HG03135 (cell line): Measurements from ENCODE around the gene GDF11.

ENCODE experiments used
- ATAC-seq: cut with Tn5 transposase; IDR thresholded peaks from one replicate; pipeline ENCODE4 v1.9.1; 2021; ENCODE audit warnings: mild to moderate bottlenecking, moderate library complexity; ENCODE audit not compliant: unreplicated experiment

GDF11 gene

GRCh38 chr12:55721601-55722213, 21.2 kb upstream of the GDF11 start:
- no peak for ATAC-seq

GRCh38 chr12:55722948-55723347, 20.0 kb upstream of the GDF11 start:
- no peak for ATAC-seq

DNA sequence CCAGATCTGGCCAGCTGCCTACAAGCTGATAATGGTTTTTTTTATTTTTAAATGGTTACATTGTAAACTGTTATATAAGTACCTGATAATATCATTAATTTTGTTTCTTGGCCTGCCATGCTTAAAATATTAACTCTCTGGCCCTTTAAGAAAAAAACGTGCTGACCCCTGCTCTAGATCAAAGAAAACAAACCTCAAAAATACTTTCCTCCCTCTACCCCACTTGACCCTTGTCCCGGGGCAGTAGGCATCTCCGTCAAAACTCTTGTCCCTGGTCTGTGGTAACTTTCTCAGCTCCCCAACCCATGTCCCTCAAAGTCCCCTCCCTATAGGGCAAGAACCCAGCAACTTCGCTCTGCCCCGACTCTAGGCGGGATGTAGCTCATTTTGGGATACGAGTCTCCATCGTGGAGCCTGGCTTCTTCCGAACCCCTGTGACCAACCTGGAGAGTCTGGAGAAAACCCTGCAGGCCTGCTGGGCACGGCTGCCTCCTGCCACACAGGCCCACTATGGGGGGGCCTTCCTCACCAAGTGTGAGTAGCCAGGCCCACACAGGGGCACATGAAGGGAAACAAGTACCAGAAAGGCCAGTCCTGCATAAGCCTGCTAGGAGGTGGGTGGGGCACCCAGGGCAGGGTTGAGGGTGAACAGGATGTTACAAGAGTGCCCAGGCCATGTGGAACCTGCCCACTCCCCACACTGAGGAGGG, 19.3 kb upstream of the GDF11 start:
- ATAC-seq: no peak

DNA sequence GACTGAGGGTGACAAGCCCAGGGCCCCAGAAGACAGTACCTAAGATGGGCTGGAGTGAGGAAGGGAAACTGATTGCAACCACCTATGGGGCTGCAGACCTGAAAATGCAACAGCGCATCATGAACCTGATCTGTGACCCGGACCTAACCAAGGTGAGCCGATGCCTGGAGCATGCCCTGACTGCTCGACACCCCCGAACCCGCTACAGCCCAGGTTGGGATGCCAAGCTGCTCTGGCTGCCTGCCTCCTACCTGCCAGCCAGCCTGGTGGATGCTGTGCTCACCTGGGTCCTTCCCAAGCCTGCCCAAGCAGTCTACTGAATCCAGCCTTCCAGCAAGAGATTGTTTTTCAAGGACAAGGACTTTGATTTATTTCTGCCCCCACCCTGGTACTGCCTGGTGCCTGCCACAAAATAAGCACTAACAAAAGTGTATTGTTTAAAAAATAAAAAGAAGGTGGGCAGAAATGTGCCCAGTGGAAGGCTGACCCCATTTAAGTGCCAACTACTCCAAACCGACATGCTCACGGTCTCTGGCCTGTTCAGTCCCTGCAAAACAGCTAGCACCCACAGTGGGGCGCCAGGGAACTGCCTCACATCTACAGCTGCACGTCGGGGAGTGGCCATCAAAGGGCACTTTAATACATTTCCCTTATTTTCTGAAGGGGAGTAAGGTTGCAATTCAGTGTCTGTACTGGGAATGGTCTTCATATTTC, 18.5 kb upstream of the GDF11 start:
- no peak for ATAC-seq

- ATAC-seq: no peak
These were observed 18.0 kb upstream of the GDF11 start for GRCh38 chr12:55724940-55725309.

GRCh38 chr12:55725556-55725955, 17.4 kb upstream of the GDF11 start:
- ATAC-seq: no peak

DNA sequence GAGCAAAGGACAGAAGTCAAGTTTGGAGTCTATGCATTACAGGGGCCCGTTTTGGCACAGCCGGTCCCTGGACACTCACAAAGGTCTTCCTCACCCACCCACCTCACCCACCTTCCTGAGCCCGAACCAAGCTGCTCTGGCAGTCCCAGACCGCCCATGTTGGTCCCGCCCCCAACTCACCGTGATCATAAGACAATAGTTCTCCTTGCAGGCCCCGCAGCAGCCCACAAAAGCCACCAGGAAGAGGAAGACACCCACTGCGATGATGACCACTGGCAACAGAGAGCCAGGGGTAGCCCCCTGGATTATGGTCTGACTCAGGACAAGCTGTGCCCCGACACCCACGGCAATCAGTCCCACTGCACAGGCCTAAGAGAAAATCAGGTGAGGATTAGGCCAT, 16.0 kb upstream of the GDF11 start:
- ATAC-seq: no peak

DNA sequence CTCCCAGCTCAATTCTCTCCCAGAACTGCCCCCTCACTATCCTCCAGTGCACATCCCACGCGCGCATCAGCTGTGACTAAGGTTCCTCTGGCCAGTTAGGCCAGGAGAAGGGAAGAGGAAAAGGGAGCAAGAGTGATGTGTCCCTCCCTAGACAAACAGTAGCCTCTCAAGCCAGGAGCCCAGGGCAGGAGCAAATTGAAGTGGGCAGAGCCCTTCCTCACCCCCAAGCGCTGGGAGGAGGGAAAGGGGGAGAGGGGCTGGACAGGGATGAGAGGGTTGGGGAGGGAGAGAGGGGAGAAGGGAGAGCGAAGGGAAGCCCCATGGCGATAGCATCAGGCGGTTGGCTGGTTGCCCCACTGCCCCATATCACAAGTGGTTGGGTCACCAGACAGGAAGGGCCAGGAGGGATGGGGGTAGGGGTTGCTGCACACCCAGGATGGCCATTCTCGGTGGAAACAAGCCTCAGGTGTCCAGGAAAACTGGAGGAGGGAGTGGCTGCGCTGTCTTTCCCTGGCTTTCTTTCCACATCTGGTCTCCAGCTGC, 15.2 kb upstream of the GDF11 start:
- no peak for ATAC-seq

DNA sequence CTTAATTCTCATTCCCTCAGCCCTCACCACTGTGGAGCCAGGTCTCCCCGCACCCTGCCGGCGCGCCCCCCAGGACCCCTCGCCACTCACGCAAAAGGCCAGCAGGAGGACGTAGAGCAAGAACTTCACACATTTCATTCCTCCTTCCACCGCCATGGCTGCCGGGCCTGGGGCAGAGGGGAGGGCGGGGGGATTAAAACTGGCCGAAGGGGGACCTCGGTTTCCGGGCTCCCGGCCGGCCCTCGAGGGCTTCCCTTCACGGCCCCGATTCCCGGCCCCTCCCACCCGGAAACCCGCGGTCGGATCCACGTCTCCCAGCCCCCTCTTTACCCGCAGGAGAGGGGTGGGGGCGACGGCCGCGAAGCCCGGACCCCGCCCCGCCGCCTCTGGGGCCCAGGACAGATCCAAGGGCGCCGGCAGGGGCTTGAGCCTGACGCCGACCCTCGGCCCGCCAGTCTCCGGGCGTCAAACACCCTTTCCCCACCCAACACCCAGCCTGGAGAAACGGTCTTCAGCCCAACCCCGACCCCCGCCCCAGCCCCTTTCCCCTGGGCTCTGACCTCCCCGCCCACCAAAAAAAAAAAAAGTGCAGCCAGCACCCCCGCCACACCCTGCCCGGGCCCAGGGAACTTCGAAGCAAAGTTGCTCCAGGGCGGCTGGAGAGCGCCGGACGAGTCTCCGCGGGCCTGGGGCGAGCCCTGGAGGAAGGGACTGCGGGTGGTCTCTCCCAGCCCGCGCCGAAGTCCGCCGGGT, 14.6 kb upstream of the GDF11 start:
- peak; percentile 11 for ATAC-seq

DNA sequence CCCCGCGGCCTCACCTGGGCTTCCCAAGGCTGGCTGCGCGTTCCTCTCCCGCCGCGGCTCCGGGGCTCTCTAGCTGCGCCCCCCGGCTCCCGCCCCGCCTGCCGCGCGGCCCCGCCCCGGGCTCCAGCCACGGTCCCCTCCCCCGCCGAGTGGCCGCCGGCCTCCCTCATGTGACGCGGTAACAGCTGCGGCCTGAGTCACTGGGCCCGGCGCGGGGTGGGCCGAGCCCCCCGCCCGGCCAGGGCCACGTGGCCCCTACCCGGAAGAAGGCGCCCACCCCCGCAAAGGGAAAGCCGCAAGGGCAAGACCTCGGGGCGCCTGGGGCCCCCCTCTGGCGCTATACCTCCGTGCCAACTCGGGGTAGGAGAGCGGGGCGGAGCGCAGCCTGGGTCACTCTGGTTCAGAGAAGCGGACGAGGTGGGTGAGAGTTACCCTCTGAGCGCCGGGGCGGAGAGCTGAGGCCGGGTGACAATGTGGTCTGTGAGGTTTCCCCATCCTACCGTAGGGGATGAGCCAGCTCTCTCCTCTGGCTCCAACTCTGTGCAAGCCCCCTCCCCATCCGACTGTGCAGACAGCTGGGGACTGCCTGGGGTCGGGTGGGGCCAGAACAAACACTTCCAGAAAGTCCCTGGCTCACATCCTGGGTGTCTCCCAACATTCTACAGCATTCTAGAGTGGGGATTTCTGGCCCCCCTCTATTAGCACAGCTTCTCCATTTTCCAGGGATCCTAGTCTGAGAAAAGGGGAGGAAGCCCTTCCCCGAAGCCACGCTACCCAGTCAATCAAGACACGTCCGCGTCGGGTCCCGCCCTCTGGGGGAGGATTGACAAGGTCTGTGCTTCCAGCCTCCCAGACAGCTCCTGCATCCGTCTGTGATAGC, 13.7 kb upstream of the GDF11 start, which contains the start of gene CD63:
Gene CD63 (minus strand): TSS at position 71 of the 880 bp plus-strand sequence. CDS start 668 bp downstream, outside the sequence.
- peak; percentile 58 for ATAC-seq

DNA sequence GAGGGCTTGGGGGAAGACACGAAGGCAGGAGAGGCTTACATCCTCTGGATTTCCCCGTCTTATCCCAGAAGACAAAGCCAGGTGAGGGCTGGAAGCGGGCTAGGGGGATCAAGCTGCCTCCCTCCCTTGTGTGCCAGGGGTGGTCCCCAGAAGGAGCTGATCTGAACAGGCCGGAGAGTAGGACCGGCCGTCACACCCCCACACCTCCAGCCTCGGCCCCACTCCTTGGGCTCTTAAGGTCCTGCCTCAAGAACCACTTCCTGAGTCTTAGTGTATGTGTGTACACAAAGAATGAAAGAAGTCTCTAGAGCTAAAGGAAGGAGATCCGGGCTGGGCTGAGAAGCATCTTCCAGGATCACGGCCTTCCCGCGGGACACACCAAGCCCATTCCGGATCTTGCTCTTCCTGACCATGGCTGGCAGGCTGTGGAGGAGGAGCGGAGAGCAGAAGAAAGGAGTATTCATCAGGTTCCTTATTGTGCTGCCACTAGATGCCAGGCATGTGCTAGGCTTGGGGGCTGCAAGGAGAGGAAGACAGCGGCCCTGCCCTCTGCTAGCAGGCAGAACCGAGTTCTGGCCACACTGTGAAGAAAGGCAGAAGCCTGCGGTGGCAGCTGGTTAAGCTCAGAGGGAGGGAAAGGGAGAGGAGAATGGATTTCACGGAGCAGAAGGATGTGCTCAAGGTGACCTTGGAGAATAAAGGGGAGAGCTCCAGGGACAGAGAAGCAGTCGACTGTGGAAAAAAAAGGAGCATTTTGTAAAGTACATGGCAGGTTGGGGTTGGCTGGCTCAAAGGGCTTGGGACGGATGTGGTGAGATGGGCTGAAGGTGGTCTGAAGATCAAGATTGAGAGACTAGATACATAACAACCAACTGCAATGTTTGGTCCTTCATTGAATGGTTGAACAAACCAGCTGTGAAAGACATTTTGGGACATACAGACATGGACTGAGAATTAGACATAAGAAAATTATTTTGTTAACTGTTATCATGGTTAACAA, 12.8 kb upstream of the GDF11 start:
- ATAC-seq: peak; percentile 42

DNA sequence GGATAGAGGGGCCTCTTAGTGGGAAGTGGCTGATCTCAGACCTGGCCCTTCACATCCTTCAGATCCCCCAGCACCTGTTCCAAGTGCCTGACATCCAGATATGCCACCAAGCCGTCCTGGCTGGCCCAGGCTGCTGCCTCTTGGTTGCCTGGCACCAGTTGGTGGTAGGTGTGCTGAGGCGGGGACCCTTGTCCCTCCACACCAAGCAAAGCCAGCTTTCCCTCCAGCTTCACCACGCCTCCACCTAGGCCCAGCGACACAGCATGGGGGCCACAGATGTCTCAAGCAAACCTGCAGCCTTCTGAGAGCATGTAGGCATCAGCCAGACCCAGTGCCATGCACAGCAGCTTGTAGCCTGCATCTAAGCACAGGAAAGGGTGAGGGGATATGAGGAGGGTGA, 10.6 kb upstream of the GDF11 start:
- no peak for ATAC-seq

DNA sequence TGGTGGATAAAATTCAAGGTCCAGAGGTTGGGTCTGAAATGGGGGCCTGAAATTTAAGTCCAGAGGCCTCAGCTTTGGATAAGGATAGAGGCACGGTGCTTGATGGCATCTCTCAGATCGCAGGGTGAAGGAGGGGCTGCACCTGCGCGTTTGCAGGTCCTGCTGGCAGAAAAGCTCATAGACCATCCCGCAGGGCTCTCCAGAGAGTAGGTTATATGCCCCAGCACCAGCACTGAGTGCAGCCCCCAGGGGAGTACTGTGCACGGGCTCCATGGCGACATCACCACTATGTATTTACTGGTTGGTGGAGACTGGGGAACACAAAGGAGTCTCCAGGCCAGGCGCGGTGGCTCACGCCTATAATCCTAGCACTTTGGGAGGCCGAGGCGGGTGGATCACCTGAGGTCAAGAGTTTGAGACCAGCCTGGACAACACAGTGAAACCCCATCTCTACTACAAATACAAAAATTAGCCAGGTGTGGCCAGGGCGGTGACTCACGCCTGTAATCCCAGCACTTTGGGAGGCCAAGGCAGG, 9.8 kb upstream of the GDF11 start:
- no peak for ATAC-seq

DNA sequence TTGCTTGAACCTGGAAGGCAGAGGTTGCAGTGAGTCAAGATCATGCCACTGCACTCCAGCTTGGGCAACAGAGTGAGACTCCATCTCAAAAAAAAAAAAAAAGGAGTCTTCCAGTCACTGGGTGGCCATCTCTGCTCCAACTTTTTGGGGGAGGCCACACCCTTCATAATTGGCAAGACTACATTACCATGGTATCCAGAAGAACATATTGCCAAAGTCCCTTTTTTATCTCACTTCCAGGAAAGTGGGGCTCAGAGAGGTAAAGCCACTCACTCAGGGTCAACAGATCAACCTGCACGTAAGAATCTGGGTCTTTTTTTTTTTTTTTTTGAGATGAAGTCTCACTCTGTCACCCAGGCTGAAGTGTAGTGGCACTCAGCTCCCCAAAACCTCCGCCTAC, 9.1 kb upstream of the GDF11 start:
- ATAC-seq: no peak

DNA sequence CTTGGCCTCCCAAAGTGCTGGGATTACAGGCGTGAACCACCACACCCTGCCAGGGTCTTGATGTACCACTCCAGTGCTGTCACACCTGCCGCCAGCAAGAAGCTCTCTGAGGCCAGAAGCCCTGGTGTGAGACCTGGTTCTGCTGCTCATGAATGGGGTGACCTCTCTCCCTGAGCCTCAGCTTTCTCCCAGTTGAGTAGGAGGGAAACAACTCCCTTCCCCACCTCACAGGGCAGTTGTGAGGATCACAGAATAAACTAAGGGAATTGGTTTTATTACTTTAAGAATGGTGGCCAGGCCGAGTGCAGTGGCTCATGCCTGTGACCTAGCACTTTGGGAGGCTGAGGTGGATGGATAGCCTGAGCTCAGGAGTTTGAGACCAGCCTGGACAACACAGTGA, 8.3 kb upstream of the GDF11 start:
- ATAC-seq: no peak

GRCh38 chr12:55736076-55736475, 6.8 kb upstream of the GDF11 start:
- no peak for ATAC-seq

DNA sequence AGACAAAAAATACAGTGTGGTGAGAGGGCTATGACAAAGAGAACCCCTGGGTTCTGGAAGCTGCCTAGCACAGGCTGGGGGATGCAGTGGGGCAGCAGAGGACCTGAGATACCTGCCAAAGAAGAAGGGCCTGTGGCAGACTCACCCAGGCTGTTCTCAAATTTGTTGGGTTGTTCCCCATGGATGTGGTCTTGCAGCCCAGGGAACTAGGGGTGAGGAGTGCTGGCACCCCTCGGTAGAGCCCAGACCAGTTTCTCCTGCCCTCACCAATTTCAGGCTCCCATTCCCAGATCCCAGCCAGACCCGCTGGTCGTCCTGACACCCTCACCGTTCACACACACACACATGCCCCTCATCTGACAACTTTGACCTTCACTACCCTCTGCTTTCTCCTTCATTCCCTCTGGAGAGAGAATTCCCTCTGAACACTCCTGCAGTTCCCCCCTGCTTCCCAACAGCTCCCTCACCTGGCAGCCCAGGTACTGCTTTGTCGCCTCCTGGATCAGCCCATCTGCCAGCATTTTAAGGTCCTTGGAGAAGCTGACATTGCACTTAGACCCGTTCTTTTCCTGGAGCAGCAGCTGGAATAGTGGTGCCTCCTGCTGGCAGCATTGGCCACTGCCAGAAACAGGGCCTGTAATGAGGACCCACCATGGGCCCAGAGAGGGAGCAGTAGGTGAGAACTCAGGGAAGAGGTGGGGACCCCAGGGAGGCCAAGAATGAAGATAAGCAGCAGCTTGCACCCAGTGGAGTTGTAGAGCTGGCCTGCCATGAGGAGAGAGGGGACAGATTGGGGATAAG, 5.9 kb upstream of the GDF11 start:
- ATAC-seq: peak; percentile 35

- no peak for ATAC-seq
These were observed 5.3 kb upstream of the GDF11 start for GRCh38 chr12:55737581-55738122.
